H1 (cell line): ENCODE results near the gene POLR3C. TPM values are rescaled to one million over a fixed set of nuclear protein-coding genes. Genes with fewer than 3 reads are reported as not detected.

Experiments
- CTCF ChIA-PET: fragments of 300-600 bp; sonication (Branson Sonifier 250); formaldehyde crosslinking; loops from one replicate; lab custom pipeline; 2021; ENCODE audit not compliant: partially characterized antibody; lab: Charles Lee
- POLR2A ChIA-PET: fragments of 300-600 bp; sonication (Branson Sonifier 250); formaldehyde crosslinking; loops from one replicate; lab custom pipeline; 2021; ENCODE audit warnings: inconsistent platforms; ENCODE audit not compliant: partially characterized antibody; lab: Charles Lee
- DNase-seq, 2 experiments: peaks; one replicate each; pipeline versions ENCODE4 v3.0.0 to v3.0.0-alpha.2; 2010 to 2022; ENCODE audit warnings: low spot score in 2 of 2, low read depth in 1 of 2, mixed read lengths in 1 of 2
- FAIRE-seq: peaks from 2 replicates; lab custom pipeline; 2011; peaks lifted over from hg19 to GRCh38; lab: Jason Lieb, UNC
- H2AFZ ChIP-seq: 2 replicates; pipeline ENCODE4 v1.8.1; 2012; ENCODE audit warnings: low read length, inconsistent platforms
- H2AK5ac ChIP-seq: 2 replicates; pipeline ENCODE4 v1.6.1; 2013; ENCODE audit warnings: low read depth, low read length
- H2BK120ac ChIP-seq: replicated peaks from 2 replicates; pipeline ENCODE3; 2013; ENCODE audit warnings: low read depth, low read length, inconsistent platforms
- H2BK12ac ChIP-seq: 2 replicates; pipeline ENCODE4 v1.6.1; 2013; ENCODE audit warnings: low read depth, low read length
- H2BK15ac ChIP-seq: 2 replicates; pipeline ENCODE4 v1.6.1; 2013; ENCODE audit warnings: low read length
- H2BK20ac ChIP-seq: 2 replicates; pipeline ENCODE4 v1.6.1; 2013; ENCODE audit warnings: low read length
- H2BK5ac ChIP-seq: 2 replicates; pipeline ENCODE4 v1.6.1; 2013; ENCODE audit warnings: low read depth, low read length
- H3K14ac ChIP-seq: 2 replicates; pipeline ENCODE4 v1.6.1; 2013; ENCODE audit warnings: inconsistent platforms; ENCODE audit not compliant: insufficient read length
- H3K18ac ChIP-seq: 2 replicates; pipeline ENCODE4 v1.6.1; 2013; ENCODE audit warnings: low read length; ENCODE audit errors: extremely low read depth
- H3K23ac ChIP-seq: 2 replicates; pipeline ENCODE4 v1.6.1; 2013; ENCODE audit warnings: inconsistent platforms; ENCODE audit not compliant: insufficient read length
- H3K23me2 ChIP-seq: 2 replicates; pipeline ENCODE4 v1.6.1; 2013; ENCODE audit warnings: low read depth, low read length
- H3K27ac ChIP-seq: 2 replicates; pipeline ENCODE4 v1.6.1; 2011; ENCODE audit warnings: low read depth, low read length, inconsistent platforms
- H3K27me3 ChIP-seq, 4 experiments: replicated peaks in 1 of 4; 1 replicate in 1 of 4; 2 replicates in 3 of 4; pipeline versions ENCODE4 v1.6.1 to v1.8.1; 2011 to 2013; ENCODE audit warnings: low read length in 3 of 4, mild to moderate bottlenecking in 3 of 4, inconsistent platforms in 2 of 4, mixed read lengths in 2 of 4, moderate library complexity in 1 of 4; ENCODE audit not compliant: control insufficient read depth in 3 of 4, insufficient read depth in 3 of 4; ENCODE audit errors: extremely low read depth in 1 of 4
- H3K36me3 ChIP-seq, 4 experiments: 2 replicates each; pipeline versions ENCODE4 v1.6.1 to v1.8.1; 2011 to 2013; ENCODE audit warnings: mild to moderate bottlenecking in 4 of 4, low read length in 3 of 4, moderate library complexity in 2 of 4, control low read depth in 1 of 4, inconsistent platforms in 1 of 4; ENCODE audit not compliant: insufficient read depth in 4 of 4, control insufficient read depth in 2 of 4
- H3K4ac ChIP-seq: replicated peaks from 2 replicates; pipeline ENCODE3; 2013; ENCODE audit warnings: low read length, low read depth, mixed read lengths, inconsistent platforms; ENCODE audit not compliant: insufficient read length
- H3K4me1 ChIP-seq, 4 experiments: replicated peaks in 1 of 4; 1 replicate in 1 of 4; 2 replicates in 3 of 4; pipeline versions ENCODE4 v1.6.1 to v1.8.1; 2011 to 2013; ENCODE audit warnings: low read length in 3 of 4, inconsistent platforms in 2 of 4, mixed read lengths in 1 of 4; ENCODE audit not compliant: insufficient read depth in 4 of 4, control insufficient read depth in 3 of 4
- H3K4me2 ChIP-seq, 2 experiments: 2 replicates each; pipeline versions ENCODE4 v1.6.1 to v1.8.1; 2011 to 2013; ENCODE audit warnings: low read depth in 2 of 2, low read length in 2 of 2, control low read depth in 1 of 2, inconsistent platforms in 1 of 2, mild to moderate bottlenecking in 1 of 2; ENCODE audit not compliant: insufficient read depth in 1 of 2
- H3K4me3 ChIP-seq, 4 experiments: fragments of 200-600, 300-600 bp in 1 of 4; sonication (generic), shearing (Covaris generic), sonication (Bioruptor Twin) in 1 of 4; 2 replicates each; pipeline versions ENCODE4 v1.5.1 to v1.8.1; 2011 to 2016; ENCODE audit warnings: low read length in 4 of 4, low read depth in 3 of 4, control low read depth in 2 of 4, inconsistent platforms in 2 of 4, mild to moderate bottlenecking in 2 of 4, mixed read lengths in 1 of 4, moderate library complexity in 1 of 4; ENCODE audit not compliant: insufficient read depth in 2 of 4; ENCODE audit errors: extremely low read depth in 1 of 4
- H3K56ac ChIP-seq: replicated peaks from 2 replicates; pipeline ENCODE3; 2013; ENCODE audit warnings: low read depth, mild to moderate bottlenecking, mixed read lengths, low read length, inconsistent platforms; ENCODE audit not compliant: insufficient read length
- H3K79me1 ChIP-seq: 2 replicates; pipeline ENCODE4 v1.6.1; 2013; ENCODE audit warnings: low read depth, low read length, control low read depth
- H3K79me2 ChIP-seq, 2 experiments: 2 replicates each; pipeline versions ENCODE4 v1.6.1 to v1.8.1; 2012 to 2013; ENCODE audit warnings: low read length in 2 of 2, mild to moderate bottlenecking in 2 of 2, inconsistent platforms in 1 of 2; ENCODE audit not compliant: insufficient read depth in 2 of 2, control insufficient read depth in 1 of 2
- H3K9ac ChIP-seq, 4 experiments: replicated peaks in 1 of 4; 1 replicate in 1 of 4; 2 replicates in 3 of 4; pipeline versions ENCODE4 v1.6.1 to v1.8.1; 2011 to 2013; ENCODE audit warnings: low read depth in 3 of 4, low read length in 3 of 4, control low read depth in 2 of 4, mild to moderate bottlenecking in 2 of 4, moderate library complexity in 2 of 4, inconsistent platforms in 1 of 4; ENCODE audit errors: extremely low read depth in 1 of 4
- H3K9me3 ChIP-seq, 2 experiments: 2 replicates each; pipeline versions ENCODE4 v1.6.1 to v1.8.1; 2012 to 2013; ENCODE audit warnings: mild to moderate bottlenecking in 2 of 2, moderate library complexity in 2 of 2, control low read depth in 1 of 2, inconsistent platforms in 1 of 2, low read depth in 1 of 2, low read length in 1 of 2, mixed read lengths in 1 of 2; ENCODE audit not compliant: insufficient read depth in 2 of 2
- H4K20me1 ChIP-seq, 2 experiments: replicated peaks in 1 of 2; 2 replicates each; pipeline versions ENCODE3 to v1.8.1; 2011 to 2013; ENCODE audit warnings: inconsistent platforms in 2 of 2, low read length in 2 of 2, mild to moderate bottlenecking in 1 of 2; ENCODE audit not compliant: insufficient read depth in 2 of 2, control insufficient read depth in 1 of 2
- H4K5ac ChIP-seq: 2 replicates; pipeline ENCODE4 v1.6.1; 2013; ENCODE audit warnings: low read length, low read depth, mixed read lengths, inconsistent platforms; ENCODE audit not compliant: insufficient read length
- H4K8ac ChIP-seq: 2 replicates; pipeline ENCODE4 v1.8.0; 2013; ENCODE audit warnings: mild to moderate bottlenecking, moderate library complexity, low read length, inconsistent platforms; ENCODE audit not compliant: insufficient read depth; ENCODE audit errors: extremely low read depth
- H4K91ac ChIP-seq: replicated peaks from 2 replicates; pipeline ENCODE3; 2013; ENCODE audit warnings: low read length, mixed read lengths, inconsistent platforms; ENCODE audit not compliant: insufficient read length
- ATF3 ChIP-seq: IDR thresholded peaks from 2 replicates; pipeline ENCODE4 v1.6.1; 2011; ENCODE audit warnings: low read depth, mild to moderate bottlenecking, low read length; ENCODE audit not compliant: insufficient read depth
- BACH1 ChIP-seq: IDR thresholded peaks from 2 replicates; pipeline ENCODE4 v1.6.1; 2012; ENCODE audit warnings: low read length, improper control_type of control experiment
- CTCF ChIP-seq, 3 experiments: IDR thresholded peaks; 1 replicate in 2 of 3; 2 replicates in 1 of 3; pipeline versions ENCODE4 v1.5.1 to v1.6.1; 2011; ENCODE audit warnings: low read length in 3 of 3, mild to moderate bottlenecking in 3 of 3, inconsistent platforms in 2 of 3, low read depth in 1 of 3, moderate library complexity in 1 of 3; ENCODE audit not compliant: insufficient read depth in 1 of 3; ENCODE audit errors: control extremely low read depth in 1 of 3
- EP300 ChIP-seq, 2 experiments: IDR thresholded peaks; 1 replicate in 1 of 2; 2 replicates in 1 of 2; pipeline ENCODE4 v1.6.1; 2011 to 2012; ENCODE audit warnings: low read depth in 2 of 2, low read length in 2 of 2, mild to moderate bottlenecking in 2 of 2, borderline replicate concordance in 1 of 2, inconsistent platforms in 1 of 2, moderate library complexity in 1 of 2
- PHF8 ChIP-seq: fragments of 200-600 bp; sonication (generic); conservative IDR thresholded peaks from 2 replicates; pipeline ENCODE4 v1.7.1; 2012; ENCODE audit warnings: low read depth, mild to moderate bottlenecking, inconsistent platforms, low read length, moderate library complexity
- SIX5 ChIP-seq: IDR thresholded peaks from 2 replicates; pipeline ENCODE4 v1.6.1; 2011; ENCODE audit warnings: mild to moderate bottlenecking, low read depth, low read length
- WGBS, 2 experiments: shearing (Covaris generic) in 1 of 2; methylation state at CpG; one replicate each; pipeline versions ENCODE4 v1.1.6 to v1.1.7; 2013 to 2015; ENCODE audit warnings: low lambda C conversion rate in 2 of 2, mixed read lengths in 2 of 2, inconsistent platforms in 1 of 2, low coverage in 1 of 2, missing lambda C conversion rate in 1 of 2; ENCODE audit not compliant: insufficient replicate concordance in 2 of 2, insufficient coverage in 1 of 2, insufficient read length in 1 of 2; ENCODE audit errors: extremely low coverage in 1 of 2, missing lambda C conversion rate in 1 of 2; 5-methylcytosine and 5-hydroxymethylcytosine counted together
- polyA plus RNA-seq, 7 experiments: library from polyadenylated mRNA; depleted of rRNA in 3 of 7; stranded (reverse) in 5 of 7; unstranded in 2 of 7; fragments of >200 nt in 5 of 7; fragments of 200-250 nt in 2 of 7; gene quantifications; 1 replicate in 5 of 7; 2 replicates in 1 of 7; 4 replicates in 1 of 7; pipeline versions ENCODE4 v1.2.1 to v1.2.3, GENCODE V29; 2011 to 2013; ENCODE audit warnings: missing spikeins in 2 of 7, mixed read lengths in 2 of 7
- total RNA-seq: library from RNA; stranded (reverse); fragmentation: NEBNext Ultra II Directional; extraction: Animal tissue kit (Norgen Biotek cat#: 25700); gene quantifications from 2 replicates; pipeline ENCODE4 v1.2.1, GENCODE V29; 2021

The POLR3C gene
- total and polyA plus RNA-seq, 2 of the 8 experiments (the other 6 are each of a cell fraction or from before 2014, with no cell fraction given): 26.8 TPM

- POLR2A ChIA-PET: no interaction called here
- WGBS, 2 experiments: 90% methylated on average over 10 of the region's 10 CpGs; no CpG with 5 or more reads in 1 of the 2 experiments
- no peak overlapping the region for H3K4ac ChIP-seq
- CTCF ChIA-PET: interaction anchor here (0.6 to 1.9 kb wide), 2 partner anchors 63 kb away, joined by 3 to 5 read pairs; partner anchors contain the start of gene NUDT17
- no peak for DNase-seq
- H4K8ac ChIP-seq: no peak overlapping the region
- H2BK5ac ChIP-seq: no peak overlapping the region
- H3K56ac ChIP-seq: no peak overlapping the region
- H2BK20ac ChIP-seq: no peak overlapping the region
- no peaks in the 10 kb centered on the region for H3K27me3 ChIP-seq
- no peak overlapping the region for H2BK12ac ChIP-seq
- peaks cover 0 to 1% of the 10 kb centered on the region in 2 experiments for H4K20me1 ChIP-seq
- H3K4me2 ChIP-seq: no peak overlapping the region
- H3K36me3 ChIP-seq: no peaks in the 10 kb centered on the region; a peak in 1 of 8 replicates
- H2BK15ac ChIP-seq: no peak overlapping the region
- no peak overlapping the region for H4K91ac ChIP-seq
- H3K4me1 ChIP-seq: no peaks in the 10 kb centered on the region
- no peaks in the 10 kb centered on the region for H3K9me3 ChIP-seq
- no peaks in the 10 kb centered on the region for H3K79me1 ChIP-seq
- H2AK5ac ChIP-seq: no peak overlapping the region
- no peak overlapping the region for H2AFZ ChIP-seq
- no peak overlapping the region for H4K5ac ChIP-seq
- H3K4me3 ChIP-seq: no peak overlapping the region
- no peak overlapping the region for H3K9ac ChIP-seq
- no peak for FAIRE-seq
- no peak overlapping the region for H3K18ac ChIP-seq
- no peak overlapping the region for H2BK120ac ChIP-seq
- H3K14ac ChIP-seq: no peak overlapping the region
- H3K23me2 ChIP-seq: no peaks in the 10 kb centered on the region
- H3K79me2 ChIP-seq: no peaks in the 10 kb centered on the region
- no peak overlapping the region for H3K27ac ChIP-seq
- no peak overlapping the region for H3K23ac ChIP-seq
- no peak for TF ChIP-seq PHF8
- TF ChIP-seq EP300 (IDR thresholded peaks at IDR 0.05; ENCODE audit: borderline replicate concordance in 1 of 2, low read depth in 2 of 2, low read length in 2 of 2): no peak
- no peak for TF ChIP-seq ATF3
- TF ChIP-seq SIX5: no peak
- no peak for TF ChIP-seq CTCF (IDR thresholded peaks at IDR 0.05; ENCODE audit: control extremely low read depth in 1 of 3, insufficient read depth in 1 of 3, low read depth in 1 of 3, low read length in 3 of 3)
- no peak for TF ChIP-seq BACH1
These were observed 41.5 kb upstream of the POLR3C start for GRCh38 chr1:145782272-145783099.
